Activated effector memory CD4-positive, alpha-beta T cell treated with anti-CD3 and anti-CD28 coated beads, Interleukin-2, amount 50 U/mL, for 16 hours (primary cell): ENCODE measurements around the gene PLA2G15.
A peak's percentile ranks its signal among the peaks of the same experiment; 100 is the strongest.

ENCODE experiments used
- DNase-seq: peaks from one replicate; pipeline ENCODE4 v3.0.0-alpha.2; 2020

PLA2G15 gene

GRCh38 chr16:68255712-68256111 lies 10.5 kb downstream of the PLA2G15 start:
- DNase-seq, result no peak

- no peak for DNase-seq
Measured at GRCh38 chr16:68257251-68257905, 12.2 kb downstream of the PLA2G15 start.

- no peak for DNase-seq
Measured at GRCh38 chr16:68257906-68258800, 13.0 kb downstream of the PLA2G15 start.

GRCh38 chr16:68259007-68259825 lies 14.0 kb downstream of the PLA2G15 start:
- no peak for DNase-seq

GRCh38 chr16:68263559-68264127 lies 18.5 kb downstream of the PLA2G15 start:
- DNase-seq, result no peak

GRCh38 chr16:68264128-68265077 lies 19.2 kb downstream of the PLA2G15 start, which contains the start of gene SLC7A6:
Gene SLC7A6 (plus strand): TSS chr16:68264526. CDS start chr16:68274727, 10,201 bp downstream.
- peak; percentile 95 for DNase-seq

- peak; percentile 80 for DNase-seq
Measured at GRCh38 chr16:68265078-68265920, 20.1 kb downstream of the PLA2G15 start.

- DNase-seq, result no peak
Measured at GRCh38 chr16:68267612-68268405, 22.6 kb downstream of the PLA2G15 start.

- DNase-seq, result no peak
Measured at GRCh38 chr16:68269793-68270192, 24.6 kb downstream of the PLA2G15 start.

- DNase-seq, result no peak
Measured at GRCh38 chr16:68270353-68270752, 25.2 kb downstream of the PLA2G15 start.

GRCh38 chr16:68272507-68273209 lies 27.5 kb downstream of the PLA2G15 start:
- DNase-seq, result peak; percentile 82

- no peak for DNase-seq
Measured at GRCh38 chr16:68273459-68273858, 28.3 kb downstream of the PLA2G15 start.

GRCh38 chr16:68273896-68274295 lies 28.7 kb downstream of the PLA2G15 start:
- DNase-seq, result no peak

GRCh38 chr16:68274441-68274840 lies 29.3 kb downstream of the PLA2G15 start:
- DNase-seq, result no peak

GRCh38 chr16:68275611-68276191 lies 30.5 kb downstream of the PLA2G15 start:
- peak; percentile 76 for DNase-seq

GRCh38 chr16:68276223-68276622 lies 31.1 kb downstream of the PLA2G15 start:
- DNase-seq, result no peak

GRCh38 chr16:68279726-68280558 lies 34.8 kb downstream of the PLA2G15 start:
- no peak for DNase-seq
